Vagina (tissue), 2 donors: Measurements from ENCODE around the gene PLIN5. TPM values are rescaled to one million over a fixed set of nuclear protein-coding genes. Genes with fewer than 3 reads are reported as not detected.

Source experiments
- DNase-seq, 2 donors: peaks; one replicate each; pipeline ENCODE4 v3.0.0-alpha.2; 2017; ENCODE audit errors: extremely low spot score in 2 of 2
- H3K27ac ChIP-seq: fragments of 200-600 bp; sonication (generic); one replicate; pipeline ENCODE4 v1.5.1; 2019
- H3K27me3 ChIP-seq: fragments of 200-600 bp; sonication (generic); one replicate; pipeline ENCODE4 v1.5.1; 2019
- H3K36me3 ChIP-seq, 2 donors: fragments of 200-600 bp; sonication (generic); one replicate each; pipeline ENCODE4 v1.5.1; 2017 to 2019
- H3K4me1 ChIP-seq: fragments of 200-600 bp; sonication (generic); one replicate; pipeline ENCODE4 v1.5.1; 2019
- H3K4me3 ChIP-seq, 2 donors: fragments of 200-600 bp; sonication (generic); 1 replicate in 1 of 2; 2 replicates in 1 of 2; pipeline ENCODE4 v1.5.1; 2016 to 2019
- H3K9me3 ChIP-seq: fragments of 200-600 bp; sonication (generic); one replicate; pipeline ENCODE4 v1.5.1; 2019
- POLR2A ChIP-seq, 2 donors: fragments of 450-650 bp; IDR thresholded peaks; one replicate each; pipeline ENCODE4 v1.6.1; 2017; ENCODE audit warnings: antibody characterized with exemption in 2 of 2, mild to moderate bottlenecking in 2 of 2, moderate library complexity in 2 of 2
- POLR2AphosphoS5 ChIP-seq, 2 donors: sonication (generic); formaldehyde crosslinking; IDR thresholded peaks; one replicate each; pipeline ENCODE4 v1.9.0; 2017; ENCODE audit warnings: antibody characterized with exemption in 2 of 2, mild to moderate bottlenecking in 2 of 2, low read depth in 1 of 2; ENCODE audit not compliant: insufficient read depth in 1 of 2
- intact Hi-C: fragments of 100-400 bp; cut with DNase I; formaldehyde crosslinking; loops from one replicate; pipeline ENCODE4 v1.15.1; 2023
- total RNA-seq: library from RNA; depleted of rRNA; stranded (reverse); fragments of >200 nt; gene quantifications from one replicate; pipeline ENCODE4 v1.2.3, GENCODE V29; 2016
- TF ChIP-seq, protein P1 (sequence below), 3 experiments: fragments of 450-650 bp in 2 of 3; fragments of 200-600 bp in 1 of 3; sonication (generic) in 1 of 3; IDR thresholded peaks; one replicate each; pipeline ENCODE4 v1.5.1; 2017 to 2019; ENCODE audit warnings: antibody characterized with exemption in 3 of 3, mild to moderate bottlenecking in 2 of 3, moderate library complexity in 2 of 3

PLIN5 gene
- total RNA-seq, 1 donor from 2014 or later, result 8.8 TPM

GRCh38 chr19:4517451-4518057 is 17.5 kb downstream of the PLIN5 start:
- H3K9me3 ChIP-seq, result no peaks in the 10 kb centered on the region
- peak overlapping the region; percentile 54 for H3K27ac ChIP-seq
- H3K36me3 ChIP-seq, result no peaks in the 10 kb centered on the region
- no peak for DNase-seq
- H3K27me3 ChIP-seq, result no peaks in the 10 kb centered on the region
- TF ChIP-seq, protein P1, sequence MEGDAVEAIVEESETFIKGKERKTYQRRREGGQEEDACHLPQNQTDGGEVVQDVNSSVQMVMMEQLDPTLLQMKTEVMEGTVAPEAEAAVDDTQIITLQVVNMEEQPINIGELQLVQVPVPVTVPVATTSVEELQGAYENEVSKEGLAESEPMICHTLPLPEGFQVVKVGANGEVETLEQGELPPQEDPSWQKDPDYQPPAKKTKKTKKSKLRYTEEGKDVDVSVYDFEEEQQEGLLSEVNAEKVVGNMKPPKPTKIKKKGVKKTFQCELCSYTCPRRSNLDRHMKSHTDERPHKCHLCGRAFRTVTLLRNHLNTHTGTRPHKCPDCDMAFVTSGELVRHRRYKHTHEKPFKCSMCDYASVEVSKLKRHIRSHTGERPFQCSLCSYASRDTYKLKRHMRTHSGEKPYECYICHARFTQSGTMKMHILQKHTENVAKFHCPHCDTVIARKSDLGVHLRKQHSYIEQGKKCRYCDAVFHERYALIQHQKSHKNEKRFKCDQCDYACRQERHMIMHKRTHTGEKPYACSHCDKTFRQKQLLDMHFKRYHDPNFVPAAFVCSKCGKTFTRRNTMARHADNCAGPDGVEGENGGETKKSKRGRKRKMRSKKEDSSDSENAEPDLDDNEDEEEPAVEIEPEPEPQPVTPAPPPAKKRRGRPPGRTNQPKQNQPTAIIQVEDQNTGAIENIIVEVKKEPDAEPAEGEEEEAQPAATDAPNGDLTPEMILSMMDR (IDR thresholded peaks at IDR 0.05), result no peak
- TF ChIP-seq POLR2AphosphoS5 (IDR thresholded peaks at IDR 0.05; ENCODE audit: insufficient read depth in 1 of 2, low read depth in 1 of 2) (no peak), POLR2A (IDR thresholded peaks at IDR 0.05) (no peak)
- intact Hi-C loops, result no loop called here
- peak overlapping the region; percentile 22 to 38 for H3K4me3 ChIP-seq
- H3K4me1 ChIP-seq, result peaks cover 13% of the 10 kb centered on the region

- Histone ChIP-seq H3K27me3 (no peaks in the 10 kb centered on the region), H3K27ac (no peak overlapping the region), H3K4me3 (peak overlapping the region; percentile 22 to 38), H3K36me3 (no peaks in the 10 kb centered on the region), H3K4me1 (peaks cover 13% of the 10 kb centered on the region), H3K9me3 (no peaks in the 10 kb centered on the region)
- no peak for DNase-seq
- intact Hi-C loops, result no loop called here
- TF ChIP-seq, protein P1 (IDR thresholded peaks at IDR 0.05), result no peak
- no peak for TF ChIP-seq POLR2AphosphoS5 (IDR thresholded peaks at IDR 0.05; ENCODE audit: insufficient read depth in 1 of 2, low read depth in 1 of 2)
- no peak for TF ChIP-seq POLR2A (IDR thresholded peaks at IDR 0.05)
Observed at GRCh38 chr19:4516939-4517300, 18.1 kb downstream of the PLIN5 start.

GRCh38 chr19:4516199-4516938 is 18.7 kb downstream of the PLIN5 start:
- H3K27me3 ChIP-seq, result no peaks in the 10 kb centered on the region
- no peak for DNase-seq
- no peak overlapping the region for H3K27ac ChIP-seq
- peaks cover 13% of the 10 kb centered on the region for H3K4me1 ChIP-seq
- no peak overlapping the region for H3K4me3 ChIP-seq
- intact Hi-C loops, result no loop called here
- TF ChIP-seq POLR2AphosphoS5 (IDR thresholded peaks at IDR 0.05; ENCODE audit: insufficient read depth in 1 of 2, low read depth in 1 of 2) (no peak), POLR2A (IDR thresholded peaks at IDR 0.05) (no peak)
- TF ChIP-seq, protein P1 (IDR thresholded peaks at IDR 0.05), result no peak
- no peaks in the 10 kb centered on the region for H3K36me3 ChIP-seq
- H3K9me3 ChIP-seq, result no peaks in the 10 kb centered on the region

GRCh38 chr19:4515732-4516131 is 19.3 kb downstream of the PLIN5 start:
- Histone ChIP-seq H3K9me3 (no peaks in the 10 kb centered on the region), H3K27me3 (no peaks in the 10 kb centered on the region), H3K27ac (no peak overlapping the region), H3K4me1 (peaks cover 13% of the 10 kb centered on the region), H3K4me3 (no peak overlapping the region), H3K36me3 (no peaks in the 10 kb centered on the region)
- TF ChIP-seq POLR2AphosphoS5 (IDR thresholded peaks at IDR 0.05; ENCODE audit: insufficient read depth in 1 of 2, low read depth in 1 of 2) (no peak), POLR2A (IDR thresholded peaks at IDR 0.05) (no peak)
- TF ChIP-seq, protein P1 (IDR thresholded peaks at IDR 0.05), result no peak
- no peak for DNase-seq
- intact Hi-C loops, result no loop called here

GRCh38 chr19:4513248-4513647 is 21.8 kb downstream of the PLIN5 start:
- intact Hi-C loops, result no loop called here
- no peak for TF ChIP-seq POLR2A (IDR thresholded peaks at IDR 0.05)
- TF ChIP-seq POLR2AphosphoS5 (IDR thresholded peaks at IDR 0.05; ENCODE audit: insufficient read depth in 1 of 2, low read depth in 1 of 2), result no peak
- TF ChIP-seq, protein P1 (IDR thresholded peaks at IDR 0.05), result no peak
- H3K9me3 ChIP-seq, result no peaks in the 10 kb centered on the region
- no peak overlapping the region for H3K27ac ChIP-seq
- H3K36me3 ChIP-seq, result no peaks in the 10 kb centered on the region
- H3K4me1 ChIP-seq, result peaks cover 3% of the 10 kb centered on the region
- no peak for DNase-seq
- H3K4me3 ChIP-seq, result no peak overlapping the region
- no peaks in the 10 kb centered on the region for H3K27me3 ChIP-seq
